ENCODE measurements around the gene ATP2B3.

Gene ATP2B3

GRCh38 chrX:153596981-153597750, 79.7 kb downstream of the ATP2B3 start:
- no peak for DNase-seq

- no peak for DNase-seq
Measured at GRCh38 chrX:153598541-153599191, 81.2 kb downstream of the ATP2B3 start, which contains the start of gene CCNQ. Gene CCNQ (minus strand): TSS chrX:153599139. CDS start chrX:153599073, 66 bp downstream.

GRCh38 chrX:153599192-153600031, 82.0 kb downstream of the ATP2B3 start:
- DNase-seq = peak; percentile 80

GRCh38 chrX:153600032-153600373, 82.6 kb downstream of the ATP2B3 start:
- no peak for DNase-seq

GRCh38 chrX:153600921-153601320, 83.5 kb downstream of the ATP2B3 start:
- no peak for DNase-seq

GRCh38 chrX:153601511-153602110, 84.2 kb downstream of the ATP2B3 start:
- no peak for DNase-seq

GRCh38 chrX:153602601-153603000, 85.2 kb downstream of the ATP2B3 start:
- no peak for DNase-seq

- DNase-seq = no peak
Measured at GRCh38 chrX:153603131-153603656, 85.8 kb downstream of the ATP2B3 start.

GRCh38 chrX:153604666-153605380, 87.4 kb downstream of the ATP2B3 start:
- peak; percentile 65 for DNase-seq

GRCh38 chrX:153606503-153606902, 89.1 kb downstream of the ATP2B3 start:
- DNase-seq = no peak

- peak; percentile 44 for DNase-seq
Measured at GRCh38 chrX:153608376-153608775, 90.9 kb downstream of the ATP2B3 start.

GRCh38 chrX:153608806-153609205, 91.4 kb downstream of the ATP2B3 start:
- no peak for DNase-seq

- DNase-seq = no peak
Measured at GRCh38 chrX:153609917-153610835, 92.7 kb downstream of the ATP2B3 start.

- DNase-seq = no peak
Measured at GRCh38 chrX:153610836-153611213, 93.4 kb downstream of the ATP2B3 start.

GRCh38 chrX:153611298-153612095, 94.1 kb downstream of the ATP2B3 start:
- DNase-seq = no peak

- DNase-seq = no peak
Measured at GRCh38 chrX:153612413-153612812, 95.0 kb downstream of the ATP2B3 start.

- no peak for DNase-seq
Measured at GRCh38 chrX:153614818-153615217, 97.4 kb downstream of the ATP2B3 start.

- no peak for DNase-seq
Measured at GRCh38 chrX:153620576-153620975, 103.1 kb downstream of the ATP2B3 start.

GRCh38 chrX:153621949-153622598, 104.6 kb downstream of the ATP2B3 start:
- DNase-seq = no peak
